ENCODE measurements around the gene DCAF4.
"Not testable (repeated sequence)": the region's sequence is repeated elsewhere in the genome, so short reads cannot be mapped to it uniquely, and the experiment has no call there.

Gene DCAF4

GRCh38 chr14:72932893-72933292 lies 6.6 kb downstream of the DCAF4 start:
- DNase-seq (ENCODE audit: low read depth in 2 of 2), result no peak

DNA sequence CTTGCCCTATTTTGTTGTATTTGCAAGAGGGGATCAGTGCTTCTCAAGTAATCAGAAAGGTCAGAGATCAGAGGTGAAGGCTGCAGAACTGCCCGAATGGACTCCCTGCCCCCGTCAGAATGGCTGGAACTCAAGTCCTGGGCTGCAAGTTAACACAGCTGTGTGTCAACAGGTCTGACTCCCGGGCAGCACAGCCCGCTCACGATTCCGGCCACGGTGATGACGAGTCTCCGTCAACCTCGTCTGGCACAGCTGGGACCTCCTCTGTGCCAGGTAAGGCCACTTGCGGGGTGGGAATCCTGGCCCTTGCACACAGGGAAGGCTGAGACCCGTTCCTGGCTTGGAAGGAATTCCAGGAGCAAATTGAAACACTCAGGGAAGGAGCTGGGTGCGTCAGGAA lies 13.4 kb downstream of the DCAF4 start:
- no peak for DNase-seq (ENCODE audit: low read depth in 2 of 2)

DNA sequence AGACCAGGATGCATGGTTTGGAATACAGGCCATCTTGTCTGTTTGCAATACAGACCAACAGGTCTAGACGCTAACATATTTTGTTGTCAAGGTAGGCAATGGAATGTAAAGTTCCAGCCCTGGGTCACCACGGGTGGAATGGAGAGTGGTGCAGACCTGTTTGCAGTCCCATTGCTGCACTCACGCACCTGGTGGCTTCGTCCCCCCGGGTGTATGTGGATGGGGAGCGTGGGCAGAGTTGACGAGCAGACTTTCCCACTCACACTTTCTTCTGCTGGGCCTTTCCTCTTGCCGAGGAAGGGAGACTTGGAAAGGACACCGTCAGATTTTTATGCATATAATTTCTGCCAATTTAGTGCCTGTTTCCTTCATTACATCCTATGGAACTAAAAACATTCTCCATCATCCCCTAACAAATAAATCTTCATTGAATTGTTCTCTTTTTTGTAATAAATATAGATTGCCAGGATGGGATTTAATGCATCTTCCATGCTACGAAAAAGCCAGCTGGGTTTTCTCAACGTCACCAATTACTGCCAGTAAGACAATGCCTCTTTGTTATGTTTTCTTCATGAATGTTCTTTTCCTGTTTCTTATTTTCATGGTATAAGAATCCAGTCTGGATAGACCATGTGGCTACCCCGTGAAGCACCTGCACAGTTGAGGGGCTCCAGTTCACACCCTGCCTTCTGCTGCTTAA lies 15.2 kb downstream of the DCAF4 start:
- no peak for DNase-seq (ENCODE audit: low read depth in 2 of 2)

DNA sequence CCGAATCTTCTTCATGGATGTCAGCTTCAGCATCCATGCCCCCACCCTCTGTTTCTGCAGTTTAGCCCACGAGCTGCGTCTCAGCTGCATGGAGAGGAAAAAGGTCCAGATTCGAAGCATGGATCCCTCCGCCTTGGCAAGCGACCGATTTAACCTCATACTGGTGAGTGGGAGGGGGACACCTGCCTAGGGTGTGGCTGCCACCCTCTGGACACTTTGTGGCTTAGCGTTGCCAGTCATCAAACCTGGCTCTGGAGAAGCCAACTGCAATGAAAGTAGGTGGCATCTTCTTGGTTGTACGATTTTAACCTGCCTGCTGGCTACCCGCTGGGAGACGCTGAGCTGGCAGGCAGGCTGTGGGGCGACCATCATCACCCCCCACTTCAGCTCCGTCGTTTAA lies 16.7 kb downstream of the DCAF4 start:
- no peak for DNase-seq (ENCODE audit: low read depth in 2 of 2)

- DNase-seq (ENCODE audit: low read depth in 2 of 2), result no peak
Measured at GRCh38 chr14:72943876-72944430, 17.7 kb downstream of the DCAF4 start.

DNA sequence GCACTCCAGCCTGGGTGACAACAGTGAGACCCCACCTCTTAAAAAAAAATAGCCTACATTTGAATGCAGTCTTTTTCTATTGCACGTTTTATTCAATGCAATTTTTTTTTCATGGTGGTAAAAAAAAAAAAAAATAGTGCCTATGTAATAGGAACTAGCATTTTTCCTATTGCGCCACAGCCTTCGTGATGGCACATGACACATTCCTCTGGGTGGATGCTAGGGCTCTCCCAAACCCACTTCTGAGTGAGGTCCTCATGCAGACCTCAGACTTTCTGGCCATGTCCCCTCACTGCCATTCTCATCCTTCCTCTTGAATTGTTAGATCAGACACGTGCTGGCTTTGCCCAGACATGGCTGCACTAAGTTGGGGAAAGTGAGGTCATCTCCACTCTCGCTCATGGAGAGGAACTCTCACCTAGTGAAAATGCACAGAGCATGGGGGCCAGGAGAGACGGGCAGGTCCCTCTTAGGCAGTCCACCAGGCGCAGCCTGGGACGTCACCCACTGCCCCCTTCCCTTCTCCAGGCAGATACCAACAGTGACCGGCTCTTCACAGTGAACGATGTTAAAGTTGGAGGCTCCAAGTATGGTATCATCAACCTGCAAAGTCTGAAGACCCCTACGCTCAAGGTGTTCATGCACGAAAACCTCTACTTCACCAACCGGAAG lies 19.2 kb downstream of the DCAF4 start:
- DNase-seq (ENCODE audit: low read depth in 2 of 2), result no peak

- no peak for DNase-seq (ENCODE audit: low read depth in 2 of 2)
Measured at GRCh38 chr14:72946491-72946890, 20.2 kb downstream of the DCAF4 start.

DNA sequence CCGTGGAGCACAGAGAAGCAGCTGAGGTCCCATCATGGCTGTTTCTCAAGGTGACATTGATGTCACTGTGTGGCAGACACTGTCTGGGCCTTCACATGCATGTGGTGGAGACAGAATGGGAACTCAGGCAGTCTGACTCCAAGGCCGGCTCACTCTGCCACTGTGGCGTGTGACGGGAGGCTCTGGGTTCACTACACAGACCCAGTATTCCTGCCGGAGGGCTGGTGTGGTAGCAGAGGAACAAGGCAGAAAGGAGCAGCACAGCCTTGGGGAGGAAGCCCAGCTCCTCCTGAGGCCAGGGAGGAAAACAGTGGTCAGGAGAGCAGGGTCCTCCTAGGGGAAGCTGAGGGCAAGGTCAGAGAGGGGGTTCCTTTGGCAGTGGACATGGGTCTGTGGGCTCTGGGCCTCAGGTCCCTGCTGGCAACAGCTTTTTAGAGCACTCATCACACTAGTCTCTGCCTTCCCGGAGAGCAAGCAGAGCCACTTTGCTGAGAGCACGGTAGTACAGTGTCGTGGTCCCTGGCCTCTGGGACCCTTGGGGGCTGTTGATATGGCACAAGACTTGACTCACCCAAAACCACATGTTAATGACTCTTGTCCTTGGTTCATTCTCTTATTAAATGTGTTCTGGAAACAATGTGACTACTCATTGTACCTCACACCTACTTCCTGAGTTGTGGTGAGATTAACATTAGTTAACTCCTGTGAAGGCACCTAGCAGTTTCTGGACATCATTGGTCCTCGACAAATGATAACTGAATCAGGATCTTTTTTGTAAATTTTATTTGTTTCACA lies 21.3 kb downstream of the DCAF4 start:
- no peak for DNase-seq (ENCODE audit: low read depth in 2 of 2)

- DNase-seq (ENCODE audit: low read depth in 2 of 2), result peak in 1 of 2 donors; percentile 41
Measured at GRCh38 chr14:72948481-72949138, 22.3 kb downstream of the DCAF4 start.

- no peak for DNase-seq (ENCODE audit: low read depth in 2 of 2)
Measured at GRCh38 chr14:72952171-72952570, 25.9 kb downstream of the DCAF4 start.

GRCh38 chr14:72956741-72957140 lies 30.5 kb downstream of the DCAF4 start:
- not testable (repeated sequence) for DNase-seq (ENCODE audit: low read depth in 2 of 2)

- DNase-seq (ENCODE audit: low read depth in 2 of 2), result no peak
Measured at GRCh38 chr14:72957213-72957612, 30.9 kb downstream of the DCAF4 start.

GRCh38 chr14:72958548-72958947 lies 32.3 kb downstream of the DCAF4 start:
- no peak for DNase-seq (ENCODE audit: low read depth in 2 of 2)

DNA sequence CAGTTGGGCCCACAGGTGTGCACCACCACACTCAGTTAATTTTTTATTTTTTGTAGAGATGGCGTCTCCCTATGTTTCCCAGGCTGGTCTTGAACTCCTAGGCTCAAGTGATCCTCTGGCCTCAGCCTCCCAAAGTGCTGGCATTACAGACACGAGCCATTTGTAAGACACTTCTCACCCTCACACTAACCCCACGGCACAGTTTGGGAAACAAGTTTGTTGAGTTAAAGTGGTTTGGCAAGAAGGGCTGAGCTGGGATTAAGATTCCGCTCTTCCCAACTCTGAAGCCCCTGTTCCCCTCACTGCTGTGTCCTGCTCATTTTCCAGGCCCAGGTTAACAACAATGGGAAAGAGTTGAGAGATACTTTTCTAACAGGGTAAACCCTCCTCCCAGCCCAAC lies 34.8 kb downstream of the DCAF4 start:
- not testable (repeated sequence) for DNase-seq (ENCODE audit: low read depth in 2 of 2)

DNA sequence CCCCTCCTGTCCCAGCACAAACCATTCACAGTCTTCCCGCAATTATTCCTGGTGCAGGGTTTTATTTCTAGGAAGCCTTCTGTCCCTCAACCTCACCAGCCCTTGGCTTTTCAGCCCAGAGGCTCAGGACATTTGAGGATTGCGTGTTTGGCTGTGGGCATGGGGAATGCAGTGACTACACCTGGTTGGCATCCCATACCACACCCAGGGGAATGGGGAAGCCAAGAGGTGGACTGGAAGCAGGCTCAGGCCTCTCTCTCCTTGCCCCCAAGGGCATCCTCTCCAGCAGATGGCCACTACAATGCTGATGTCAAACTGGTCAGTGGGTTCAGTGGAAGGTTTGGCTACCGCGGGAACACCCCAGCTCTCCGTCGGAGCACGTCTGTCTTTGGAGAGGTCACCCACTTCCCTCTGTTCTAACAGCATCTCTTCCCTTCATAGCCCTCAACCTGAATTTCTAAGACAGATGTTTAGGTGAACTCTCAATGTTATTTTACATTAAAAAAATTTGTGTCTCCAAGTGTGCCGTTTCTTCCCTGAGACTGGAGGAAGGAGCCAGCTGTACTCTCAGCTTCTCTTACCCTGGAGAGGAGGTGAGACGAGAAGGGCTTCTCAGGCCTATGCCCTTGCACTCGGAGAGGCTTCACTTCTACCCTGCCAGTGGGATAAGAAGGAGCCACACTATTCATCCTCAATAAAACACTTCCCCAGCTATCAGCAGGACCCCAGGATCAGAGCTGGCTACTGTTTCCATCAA lies 35.5 kb downstream of the DCAF4 start:
- DNase-seq (ENCODE audit: low read depth in 2 of 2), result no peak

- DNase-seq (ENCODE audit: low read depth in 2 of 2), result not testable (repeated sequence)
Measured at GRCh38 chr14:72962336-72962754, 36.1 kb downstream of the DCAF4 start.

DNA sequence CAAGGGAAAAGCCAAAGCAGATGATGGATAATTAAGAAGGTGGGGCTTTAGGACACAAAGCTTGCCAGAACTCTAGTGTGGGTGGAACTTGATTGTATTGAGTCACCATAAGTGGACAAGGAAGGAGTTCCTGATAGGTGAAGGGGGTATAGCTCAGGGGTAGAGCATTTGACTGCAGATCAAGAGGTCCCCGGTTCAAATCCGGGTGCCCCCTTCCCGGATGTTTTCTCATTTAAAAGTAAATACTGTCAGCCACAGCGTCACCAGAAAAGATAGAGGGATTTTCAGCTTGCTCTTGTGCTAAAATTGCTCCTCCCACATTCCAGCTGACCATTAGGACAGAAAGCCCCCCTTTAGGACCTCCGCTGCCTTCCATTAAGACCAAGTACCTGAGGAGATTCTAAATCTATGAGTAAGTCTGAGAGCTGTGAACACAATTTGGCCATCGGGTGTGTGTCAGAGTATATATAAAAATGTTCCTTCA lies 36.6 kb downstream of the DCAF4 start:
- DNase-seq (ENCODE audit: low read depth in 2 of 2), result no peak

DNA sequence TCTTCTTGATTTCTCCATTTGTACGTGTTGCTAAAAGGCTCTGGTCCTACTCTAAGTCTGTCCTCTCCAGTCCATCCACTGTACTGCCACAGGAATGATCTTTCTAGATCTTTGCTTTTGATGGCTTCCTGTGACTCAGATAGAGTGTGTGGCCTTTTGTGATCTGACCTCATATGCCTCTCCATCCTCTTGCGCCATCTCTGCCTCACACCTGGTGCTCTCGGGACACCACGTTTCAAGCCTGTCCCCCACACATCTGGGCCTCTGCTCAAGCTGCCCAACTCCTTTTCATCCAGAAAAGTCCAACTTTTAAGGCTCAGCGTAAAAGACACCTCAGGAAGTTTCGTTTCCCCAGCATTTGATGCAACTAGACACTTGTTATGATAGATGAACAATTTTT lies 39.0 kb downstream of the DCAF4 start:
- DNase-seq (ENCODE audit: low read depth in 2 of 2), result no peak

DNA sequence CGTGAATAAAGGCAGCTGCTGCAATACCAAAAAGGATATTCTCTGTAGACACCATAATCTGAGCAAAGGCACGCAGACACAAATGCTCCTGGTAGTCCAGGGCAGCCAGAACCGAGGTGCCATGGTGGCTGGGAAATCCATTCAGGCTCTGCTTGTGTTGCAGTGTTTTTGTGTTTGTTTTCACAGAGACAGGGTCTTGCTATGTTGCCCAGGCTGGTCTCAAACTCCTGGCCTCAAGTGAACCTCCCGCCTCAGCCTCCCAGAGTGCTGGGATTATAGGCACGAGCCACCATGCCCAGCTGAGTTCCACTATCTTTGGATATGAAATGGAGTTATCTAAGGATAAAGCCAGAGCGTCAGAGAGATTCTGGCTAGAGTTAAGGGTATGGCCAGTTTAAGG lies 39.8 kb downstream of the DCAF4 start:
- no peak for DNase-seq (ENCODE audit: low read depth in 2 of 2)

DNA sequence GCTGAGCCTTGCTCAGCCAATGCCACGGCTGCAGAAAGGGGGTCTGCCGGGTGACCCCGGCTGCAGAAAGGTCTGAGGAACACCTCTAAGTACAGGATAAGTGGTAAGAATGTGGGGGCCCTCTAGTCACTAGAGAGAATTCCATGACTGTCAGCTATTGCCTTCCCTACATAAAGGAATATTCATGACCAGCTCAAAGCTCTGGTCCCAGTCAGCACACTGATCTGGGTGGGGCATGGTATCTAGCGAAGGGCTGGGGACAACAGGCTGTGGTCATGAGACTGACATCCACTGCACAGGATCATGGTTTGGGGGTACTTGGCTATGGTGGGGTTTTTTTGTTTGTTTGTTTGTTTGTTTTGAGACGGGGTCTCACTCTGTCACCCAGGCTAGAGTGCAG lies 42.1 kb downstream of the DCAF4 start:
- DNase-seq (ENCODE audit: low read depth in 2 of 2), result no peak

DNA sequence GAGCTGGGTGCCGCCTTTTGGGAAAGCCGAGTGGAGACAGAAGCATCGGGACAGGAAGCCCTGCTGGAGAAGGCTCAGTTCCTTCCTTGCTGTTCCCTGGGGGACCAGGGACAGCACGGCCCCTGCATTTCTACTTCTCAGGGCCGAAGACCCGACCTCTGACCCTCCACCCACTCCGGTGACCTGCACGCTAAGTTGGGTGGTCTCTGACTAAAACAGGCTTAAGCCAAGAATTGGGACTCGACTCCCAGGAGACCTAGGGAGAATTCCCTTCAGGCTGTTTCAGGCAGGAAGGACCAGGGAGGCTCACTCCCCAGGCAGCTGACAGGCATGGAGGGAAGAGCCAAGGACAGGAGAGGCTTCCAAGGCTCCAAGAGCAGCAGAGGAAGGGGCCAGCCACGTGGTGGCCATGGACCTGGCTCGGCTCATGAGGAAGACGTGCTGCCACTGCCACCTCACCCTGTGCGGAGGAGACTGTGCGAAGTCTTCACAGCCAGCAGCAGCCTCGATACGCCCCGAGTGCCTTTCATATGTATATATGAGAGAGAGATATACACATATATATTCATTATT lies 43.9 kb downstream of the DCAF4 start:
- no peak for DNase-seq (ENCODE audit: low read depth in 2 of 2)
